Muscle of leg (tissue), 11 donors: ENCODE data around the gene ATP2A2. TPM values are rescaled to one million over a fixed set of nuclear protein-coding genes. Genes with fewer than 3 reads are reported as not detected.
"Not testable (repeated sequence)": the region's sequence is repeated elsewhere in the genome, so short reads cannot be mapped to it uniquely, and the experiment has no call there.

ENCODE experiments used
- DNase-seq: peaks from one replicate; pipeline ENCODE4 v3.0.0; 2013
- H3K27ac ChIP-seq: one replicate; pipeline ENCODE4 v1.5.1; 2013; ENCODE audit warnings: mild to moderate bottlenecking, low read length, control low read depth
- H3K27me3 ChIP-seq: one replicate; pipeline ENCODE4 v1.6.1; 2013; ENCODE audit warnings: low read length; ENCODE audit not compliant: control insufficient read depth, insufficient read depth
- H3K36me3 ChIP-seq: one replicate; pipeline ENCODE4 v1.6.1; 2013; ENCODE audit warnings: low read length; ENCODE audit not compliant: control insufficient read depth, insufficient read depth
- H3K4me1 ChIP-seq: one replicate; pipeline ENCODE4 v1.6.1; 2013; ENCODE audit warnings: low read length; ENCODE audit not compliant: control insufficient read depth, insufficient read depth
- H3K4me3 ChIP-seq: one replicate; pipeline ENCODE4 v1.5.1; 2013; ENCODE audit warnings: low read length, control low read depth
- H3K9me3 ChIP-seq: replicated peaks from 2 replicates; pipeline ENCODE4 v1.6.1; 2013; ENCODE audit warnings: low read depth, low read length; ENCODE audit not compliant: control insufficient read depth
- WGBS: methylation state at CpG from one replicate; pipeline ENCODE4 v1.1.5; 2013; ENCODE audit warnings: missing lambda C conversion rate; ENCODE audit not compliant: insufficient coverage; 5-methylcytosine and 5-hydroxymethylcytosine counted together
- polyA plus RNA-seq, 8 donors: library from polyadenylated mRNA; unstranded; fragments of 120-200 nt; gene quantifications; one replicate each; pipeline versions ENCODE4 v1.2.1 to v1.2.3, GENCODE V29; 2013; ENCODE audit warnings: inconsistent platforms in 1 of 8, low replicate concordance in 1 of 8; ENCODE audit not compliant: insufficient read length in 8 of 8, insufficient read depth in 1 of 8
- total RNA-seq: library from RNA; stranded (reverse); fragments of 120-200 nt; gene quantifications from one replicate; pipeline ENCODE4 v1.2.4, GENCODE V29; 2013

Gene ATP2A2
- total and polyA plus RNA-seq, 9 donors = 312 to 712 (median 556) TPM

- WGBS = 84% methylated on average over 3 of the region's 8 CpGs
- no peak overlapping the region for H3K27ac ChIP-seq
- H3K36me3 ChIP-seq = peaks cover 88% of the 10 kb centered on the region
- no peak for DNase-seq
- no peaks in the 10 kb centered on the region for H3K27me3 ChIP-seq
- no peaks in the 10 kb centered on the region for H3K9me3 ChIP-seq
- no peak overlapping the region for H3K4me3 ChIP-seq
- no peaks in the 10 kb centered on the region for H3K4me1 ChIP-seq
Observed at GRCh38 chr12:110339184-110339952, 58.3 kb downstream of the ATP2A2 start.

DNA sequence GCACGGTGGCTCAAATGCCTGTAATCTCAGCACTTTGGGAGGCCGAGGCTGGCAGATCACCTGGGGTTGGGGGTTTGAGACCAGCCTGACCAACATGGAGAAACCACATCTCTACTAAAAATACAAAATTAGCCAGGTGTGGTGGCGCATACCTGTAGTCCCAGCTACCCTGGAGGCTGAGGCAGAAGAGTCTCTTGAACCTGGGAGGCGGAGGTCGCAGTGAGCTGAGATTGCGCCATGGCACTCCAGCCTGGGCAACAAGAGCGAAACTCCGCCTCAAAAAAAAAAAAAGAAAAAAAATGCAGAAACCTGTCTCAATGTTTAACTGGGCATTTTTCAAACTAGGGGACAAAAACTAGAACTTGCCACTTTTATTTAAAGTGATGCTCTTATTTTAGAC lies 59.2 kb downstream of the ATP2A2 start:
- H3K9me3 ChIP-seq, H3K27ac ChIP-seq, H3K4me3 ChIP-seq, DNase-seq, H3K4me1 ChIP-seq, H3K27me3 ChIP-seq: not testable (repeated sequence)
- H3K36me3 ChIP-seq = peaks cover 88% of the 10 kb centered on the region
- WGBS = no CpG with 5 or more reads among the region's 8 CpGs

- no peak overlapping the region for H3K4me3 ChIP-seq
- H3K4me1 ChIP-seq = peaks cover 8% of the 10 kb centered on the region
- DNase-seq = no peak
- H3K27me3 ChIP-seq = no peaks in the 10 kb centered on the region
- WGBS = 92% methylated on average over 18 of the region's 18 CpGs
- H3K36me3 ChIP-seq = peaks cover 88% of the 10 kb centered on the region
- H3K27ac ChIP-seq = no peak overlapping the region
- H3K9me3 ChIP-seq = no peaks in the 10 kb centered on the region
Observed at GRCh38 chr12:110340706-110341105, 59.7 kb downstream of the ATP2A2 start.

GRCh38 chr12:110342157-110342556 lies 61.1 kb downstream of the ATP2A2 start:
- WGBS = 98% methylated on average over 15 of the region's 15 CpGs
- H3K36me3 ChIP-seq = peaks cover 81% of the 10 kb centered on the region
- H3K27ac ChIP-seq = no peak overlapping the region
- no peaks in the 10 kb centered on the region for H3K27me3 ChIP-seq
- DNase-seq = no peak
- peaks cover 10% of the 10 kb centered on the region for H3K4me1 ChIP-seq
- H3K4me3 ChIP-seq = no peak overlapping the region
- H3K9me3 ChIP-seq = no peaks in the 10 kb centered on the region

GRCh38 chr12:110343114-110343513 lies 62.1 kb downstream of the ATP2A2 start:
- no peak overlapping the region for H3K27ac ChIP-seq
- peaks cover 82% of the 10 kb centered on the region for H3K36me3 ChIP-seq
- H3K27me3 ChIP-seq = no peaks in the 10 kb centered on the region
- H3K9me3 ChIP-seq = no peaks in the 10 kb centered on the region
- DNase-seq = no peak
- WGBS = 79% methylated on average over 2 of the region's 5 CpGs
- H3K4me1 ChIP-seq = peaks cover 10% of the 10 kb centered on the region
- H3K4me3 ChIP-seq = no peak overlapping the region

- Histone ChIP-seq H3K4me3 (no peak overlapping the region), H3K36me3 (peaks cover 82% of the 10 kb centered on the region), H3K27me3 (no peaks in the 10 kb centered on the region), H3K9me3 (no peaks in the 10 kb centered on the region), H3K27ac (no peak overlapping the region), H3K4me1 (peaks cover 11% of the 10 kb centered on the region)
- 71% methylated on average over 3 of the region's 9 CpGs for WGBS
- DNase-seq = no peak
Observed at GRCh38 chr12:110343736-110344555, 62.9 kb downstream of the ATP2A2 start.

DNA sequence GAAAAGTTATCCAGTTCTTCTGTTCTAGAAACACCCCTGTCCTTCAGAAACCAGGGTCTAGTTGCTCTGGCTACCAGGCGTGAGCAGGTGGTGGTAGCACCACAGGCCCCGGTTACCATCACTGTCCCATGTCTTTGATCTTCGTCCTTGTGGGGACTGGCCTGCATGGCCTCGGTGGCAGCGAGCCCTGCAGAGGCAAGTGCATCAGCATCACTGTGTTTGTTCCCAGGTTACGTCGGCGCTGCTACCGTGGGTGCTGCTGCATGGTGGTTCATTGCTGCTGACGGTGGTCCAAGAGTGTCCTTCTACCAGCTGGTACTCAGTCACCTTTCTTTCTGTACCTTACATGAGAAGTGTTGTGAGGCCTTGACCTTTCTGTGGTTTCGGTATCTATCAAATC lies 63.6 kb downstream of the ATP2A2 start:
- H3K36me3 ChIP-seq = peaks cover 82% of the 10 kb centered on the region
- WGBS = 99% methylated on average over 6 of the region's 11 CpGs
- H3K4me1 ChIP-seq = peaks cover 17% of the 10 kb centered on the region
- no peak for DNase-seq
- H3K27me3 ChIP-seq = no peaks in the 10 kb centered on the region
- H3K4me3 ChIP-seq = no peak overlapping the region
- H3K9me3 ChIP-seq = no peaks in the 10 kb centered on the region
- no peak overlapping the region for H3K27ac ChIP-seq

GRCh38 chr12:110345176-110345661 lies 64.2 kb downstream of the ATP2A2 start:
- H3K9me3 ChIP-seq = no peaks in the 10 kb centered on the region
- DNase-seq = peak; percentile 52
- 79% methylated on average over 9 of the region's 11 CpGs for WGBS
- no peak overlapping the region for H3K27ac ChIP-seq
- no peak overlapping the region for H3K4me3 ChIP-seq
- peaks cover 83% of the 10 kb centered on the region for H3K36me3 ChIP-seq
- H3K27me3 ChIP-seq = no peaks in the 10 kb centered on the region
- peaks cover 17% of the 10 kb centered on the region for H3K4me1 ChIP-seq

DNA sequence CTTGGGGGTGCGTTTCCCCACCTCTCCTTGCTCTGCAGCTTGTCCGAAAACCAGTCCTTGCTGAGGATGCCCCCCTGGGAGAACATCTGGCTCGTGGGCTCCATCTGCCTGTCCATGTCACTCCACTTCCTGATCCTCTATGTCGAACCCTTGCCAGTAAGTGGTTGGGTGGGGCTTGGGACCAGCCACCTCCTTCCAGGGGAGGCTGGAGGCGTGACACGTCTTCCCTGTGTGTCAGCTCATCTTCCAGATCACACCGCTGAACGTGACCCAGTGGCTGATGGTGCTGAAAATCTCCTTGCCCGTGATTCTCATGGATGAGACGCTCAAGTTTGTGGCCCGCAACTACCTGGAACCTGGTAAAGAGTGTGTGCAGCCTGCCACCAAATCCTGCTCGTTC lies 64.9 kb downstream of the ATP2A2 start:
- H3K36me3 ChIP-seq = peaks cover 81% of the 10 kb centered on the region
- DNase-seq = peak; percentile 33
- H3K9me3 ChIP-seq = no peaks in the 10 kb centered on the region
- 70% methylated on average over 6 of the region's 12 CpGs for WGBS
- H3K27ac ChIP-seq = no peak overlapping the region
- no peaks in the 10 kb centered on the region for H3K27me3 ChIP-seq
- peaks cover 17% of the 10 kb centered on the region for H3K4me1 ChIP-seq
- H3K4me3 ChIP-seq = no peak overlapping the region

- Histone ChIP-seq H3K27me3 (no peaks in the 10 kb centered on the region), H3K36me3 (peaks cover 77% of the 10 kb centered on the region), H3K9me3 (no peaks in the 10 kb centered on the region), H3K4me3 (no peak overlapping the region), H3K4me1 (peaks cover 17% of the 10 kb centered on the region), H3K27ac (no peak overlapping the region)
- 97% methylated on average over 6 of the region's 8 CpGs for WGBS
- no peak for DNase-seq
Observed at GRCh38 chr12:110347767-110348166, 66.7 kb downstream of the ATP2A2 start.
